Superior temporal gyrus (tissue), 1 donor: ENCODE data around the gene HOTAIR.

Experiments used
- DNase-seq: peaks from one replicate; pipeline ENCODE4 v3.0.0-alpha.2; 2016; ENCODE audit errors: extremely low spot score

Gene HOTAIR

GRCh38 chr12:53974084-53975063, at the start of gene HOTAIR:
Gene HOTAIR (minus strand): TSS chr12:53974954.
- DNase-seq = no peak

- no peak for DNase-seq
Observed at GRCh38 chr12:54024127-54024526, 49.4 kb upstream of the HOTAIR start.

- DNase-seq = no peak
Observed at GRCh38 chr12:54022960-54023884, 48.5 kb upstream of the HOTAIR start.

GRCh38 chr12:54021432-54022013, 46.8 kb upstream of the HOTAIR start:
- no peak for DNase-seq

GRCh38 chr12:54020591-54021405, 46.0 kb upstream of the HOTAIR start:
- DNase-seq = no peak

GRCh38 chr12:54019924-54020590, 45.3 kb upstream of the HOTAIR start:
- DNase-seq = no peak

- no peak for DNase-seq
Observed at GRCh38 chr12:54019091-54019811, 44.5 kb upstream of the HOTAIR start.

GRCh38 chr12:54018468-54018984, 43.8 kb upstream of the HOTAIR start:
- DNase-seq = no peak

GRCh38 chr12:54017878-54018467, 43.2 kb upstream of the HOTAIR start:
- DNase-seq = peak; percentile 17

GRCh38 chr12:54017027-54017788, 42.5 kb upstream of the HOTAIR start:
- no peak for DNase-seq

GRCh38 chr12:54016478-54016964, 41.8 kb upstream of the HOTAIR start:
- DNase-seq = no peak

GRCh38 chr12:54016051-54016450, 41.3 kb upstream of the HOTAIR start:
- no peak for DNase-seq

GRCh38 chr12:54015018-54015931, 40.5 kb upstream of the HOTAIR start:
- no peak for DNase-seq

GRCh38 chr12:54014377-54015017, 39.7 kb upstream of the HOTAIR start:
- no peak for DNase-seq

- DNase-seq = no peak
Observed at GRCh38 chr12:54012631-54013409, 38.1 kb upstream of the HOTAIR start.
